CD4-positive, alpha-beta T cell treated with Interleukin-1 beta for 1 hour (primary cell): ENCODE data around the gene NKX1-1.

ENCODE experiments used
- DNase-seq, 2 donors: peaks; one replicate each; pipeline ENCODE4 v3.0.0-alpha.2; 2020 to 2022

Gene NKX1-1

DNA sequence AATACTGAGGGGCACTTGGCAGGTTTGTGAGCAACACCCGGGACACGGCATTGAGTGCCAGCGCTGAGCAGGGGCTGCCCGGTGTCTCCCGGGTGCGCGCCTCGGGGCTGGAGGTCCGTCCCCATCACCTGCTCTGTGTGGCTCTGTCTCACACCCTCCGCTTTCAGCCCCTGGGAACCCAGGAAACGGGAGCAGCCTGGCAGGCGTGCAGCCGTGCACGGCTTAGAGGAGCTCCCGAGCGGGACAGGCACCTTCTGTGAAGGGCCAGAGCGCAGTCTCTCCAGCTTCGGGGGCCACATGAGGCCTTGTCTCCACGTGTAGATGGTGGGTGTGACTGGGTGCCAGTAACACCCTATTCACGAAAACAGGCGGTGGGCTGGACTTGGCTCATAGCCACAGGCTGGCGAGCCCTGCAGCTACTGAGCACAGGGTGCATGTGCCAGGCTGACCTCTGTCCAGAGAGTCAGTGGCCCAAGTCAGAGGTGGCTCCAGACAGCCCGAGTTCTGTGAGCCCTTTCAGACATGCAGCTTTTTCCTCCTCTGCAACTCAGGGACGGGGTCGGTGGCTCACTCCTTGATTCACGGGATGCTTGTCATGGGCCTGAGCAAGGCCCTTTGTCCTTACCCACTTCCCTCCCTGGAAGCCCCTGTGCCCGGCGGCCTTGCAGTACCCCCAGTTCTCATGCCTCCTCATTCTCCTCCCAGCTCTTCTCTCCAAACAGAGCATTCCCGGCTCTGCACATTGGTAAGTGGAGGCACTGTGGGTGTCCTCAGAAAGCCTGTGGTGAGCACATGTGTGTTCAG is 35.7 kb downstream of the NKX1-1 start:
- DNase-seq, result no peak

DNA sequence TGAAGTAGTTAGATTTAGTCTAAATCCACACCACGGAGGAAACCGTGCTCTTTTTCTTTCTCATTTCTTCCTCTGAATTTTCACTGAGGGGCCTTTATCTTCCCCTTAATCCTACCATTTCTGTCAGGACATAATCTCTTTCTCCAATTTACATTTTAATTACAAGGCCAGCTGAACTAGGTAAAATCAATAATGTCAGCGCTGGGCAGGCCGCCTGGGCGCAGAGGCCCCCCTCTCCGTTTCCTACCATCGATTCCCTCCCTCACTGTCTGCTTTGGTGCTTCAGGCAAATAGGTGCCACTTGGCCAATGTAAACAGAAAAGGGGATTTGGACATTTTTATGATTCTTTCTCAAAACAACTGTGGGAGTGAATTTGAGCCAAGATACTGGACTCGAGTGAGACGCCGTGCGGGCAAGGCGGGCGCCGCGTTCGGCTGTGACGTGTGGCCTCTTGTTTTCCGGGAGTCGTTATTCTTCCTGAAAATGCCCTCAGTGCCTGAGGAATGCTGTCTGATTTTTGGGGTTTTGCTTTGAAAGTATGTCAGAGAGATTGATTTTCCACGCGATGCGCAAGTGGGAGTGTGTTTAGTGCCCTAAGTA is 36.7 kb downstream of the NKX1-1 start:
- DNase-seq, result no peak

DNA sequence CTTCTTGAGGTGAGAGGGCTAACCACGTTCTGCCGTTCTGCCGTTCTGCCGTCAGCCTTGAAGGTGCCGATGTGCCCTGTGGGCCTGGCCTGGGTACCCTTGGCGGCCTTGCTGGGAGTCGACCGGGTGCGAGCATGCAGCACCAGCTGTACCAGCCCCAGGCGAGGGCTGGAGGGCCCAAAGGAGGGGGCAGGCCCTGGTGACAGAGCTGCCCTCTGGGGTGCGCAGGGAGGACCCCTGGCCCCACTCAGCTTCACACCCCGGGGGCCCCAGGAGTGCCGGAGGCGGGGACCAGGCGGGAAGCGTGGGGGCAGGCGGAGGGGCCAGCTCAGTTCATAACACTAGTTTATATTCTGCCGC is 37.2 kb downstream of the NKX1-1 start:
- no peak for DNase-seq

DNA sequence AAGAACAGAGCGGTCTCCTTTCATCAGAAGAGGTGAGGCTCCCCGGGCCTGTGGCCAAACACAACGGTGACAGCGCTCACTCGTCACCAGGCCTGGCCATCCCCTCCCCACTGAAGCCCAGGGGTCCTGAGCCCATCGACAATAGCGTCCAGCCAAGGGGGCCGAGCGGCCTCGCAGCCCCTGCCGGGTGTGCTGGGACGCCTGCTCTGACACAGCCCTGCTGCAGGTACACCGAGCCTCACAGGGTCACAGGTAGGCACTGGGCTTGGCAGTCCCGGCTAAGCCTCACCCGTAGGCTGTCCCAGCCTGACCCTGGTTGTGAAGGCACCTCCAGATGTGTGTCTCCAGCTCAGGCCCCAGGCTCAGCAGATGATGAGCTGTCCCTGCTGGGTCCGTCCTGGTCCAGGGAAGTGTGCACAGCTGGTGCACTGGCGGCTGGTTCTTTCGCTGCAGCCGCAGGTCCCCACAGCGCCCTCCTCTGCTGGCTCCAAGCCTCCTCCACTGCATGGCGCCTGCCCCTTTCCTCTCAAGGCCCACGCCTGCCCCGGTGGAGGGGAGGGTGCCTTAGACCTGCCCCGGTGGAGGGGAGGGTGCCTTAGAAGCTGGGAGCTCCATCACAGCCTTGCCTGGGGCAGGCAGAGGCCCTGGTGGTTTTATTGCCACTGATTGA is 37.7 kb downstream of the NKX1-1 start:
- no peak for DNase-seq

DNA sequence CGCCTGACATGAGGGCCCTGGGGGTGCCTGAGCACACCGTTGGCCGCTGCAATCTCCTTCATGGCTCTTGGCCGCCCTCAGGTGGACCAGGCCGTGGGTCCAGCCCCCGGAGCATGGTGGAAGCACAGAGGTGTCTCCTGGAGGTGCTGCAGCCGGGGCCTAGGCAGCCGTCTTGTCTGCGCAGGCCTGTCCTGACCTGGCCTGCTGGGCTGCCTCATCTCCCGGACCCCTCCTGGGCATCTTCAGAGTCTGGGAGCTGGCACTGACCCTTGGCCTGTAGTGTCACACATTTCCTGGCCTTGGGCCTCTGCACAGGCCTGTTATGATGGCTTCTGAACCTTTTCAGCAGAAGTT is 38.3 kb downstream of the NKX1-1 start:
- DNase-seq, result no peak

DNA sequence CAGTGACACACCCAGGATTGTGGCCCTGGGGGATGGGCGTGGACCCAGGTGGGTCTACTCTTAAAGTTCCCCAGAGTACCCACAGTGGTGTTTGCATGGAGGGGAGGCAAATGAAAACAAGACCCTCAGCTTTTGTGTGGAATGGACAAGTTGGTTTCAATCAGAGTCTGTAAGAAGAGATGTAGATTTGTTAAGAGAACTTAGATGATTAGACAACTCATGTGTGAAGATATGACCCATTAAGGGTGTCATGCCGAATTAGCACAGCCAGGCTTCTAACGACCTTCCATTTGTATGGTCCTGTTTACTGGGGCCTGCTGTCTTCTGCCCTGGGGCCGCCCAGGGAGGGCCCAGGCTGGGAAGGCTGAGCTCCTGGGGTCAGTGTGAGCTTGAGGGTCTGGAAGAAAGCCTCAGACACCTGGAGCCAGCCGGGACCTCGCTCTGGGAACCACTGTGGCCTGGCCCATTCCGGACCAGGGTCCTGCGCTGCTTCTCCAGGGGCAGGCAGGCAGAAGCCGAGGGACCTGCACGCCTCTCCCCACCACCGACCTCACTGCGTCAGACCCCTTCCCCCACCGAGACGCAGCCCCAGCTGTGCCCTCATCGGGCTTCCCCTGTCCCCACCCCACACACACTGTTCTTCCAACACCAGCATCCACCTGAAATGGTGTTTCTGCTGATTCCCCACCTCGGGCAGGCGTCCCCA is 38.9 kb downstream of the NKX1-1 start:
- no peak for DNase-seq

DNA sequence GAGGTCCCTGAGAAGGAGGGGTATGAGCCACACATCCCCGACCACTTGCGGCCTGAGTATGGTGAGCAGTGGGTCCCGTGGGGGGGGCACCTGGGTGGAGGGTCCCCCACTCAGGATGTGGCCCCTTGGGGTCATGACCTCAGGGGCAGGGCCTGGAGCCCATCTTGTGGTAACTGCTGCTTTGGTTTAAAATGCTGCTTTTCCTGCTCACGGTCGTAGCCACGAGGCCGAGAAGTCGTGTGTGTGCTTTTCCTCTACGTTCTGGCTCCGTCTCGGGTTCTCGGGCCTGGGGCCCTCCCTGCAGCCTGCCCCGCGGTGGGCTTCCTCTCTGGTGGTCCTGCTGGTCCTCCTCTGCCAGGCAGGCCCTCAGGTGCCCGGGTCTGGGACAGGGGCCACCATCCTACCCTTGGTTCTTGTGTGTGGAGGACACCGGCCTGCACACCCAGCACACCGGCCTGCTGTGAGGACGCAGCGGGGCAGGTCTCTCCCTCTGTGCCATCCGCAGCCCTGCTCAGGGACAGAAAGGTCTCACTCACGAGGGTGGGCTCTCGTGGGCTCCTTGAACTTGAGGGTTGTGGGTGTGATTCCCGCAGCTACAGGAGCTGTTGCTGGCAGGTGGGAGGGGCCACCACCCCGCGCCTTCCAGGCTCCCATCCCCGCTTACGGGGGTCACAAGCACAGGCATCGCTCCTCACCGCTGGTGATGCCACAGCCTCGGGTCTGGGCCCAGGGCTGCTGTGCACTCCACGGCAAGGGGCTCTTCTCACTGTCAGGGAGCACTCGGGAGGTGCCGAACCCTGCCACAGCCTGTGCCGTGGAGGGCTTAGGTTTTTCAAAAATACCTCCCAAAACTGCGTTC is 39.6 kb downstream of the NKX1-1 start:
- no peak for DNase-seq

DNA sequence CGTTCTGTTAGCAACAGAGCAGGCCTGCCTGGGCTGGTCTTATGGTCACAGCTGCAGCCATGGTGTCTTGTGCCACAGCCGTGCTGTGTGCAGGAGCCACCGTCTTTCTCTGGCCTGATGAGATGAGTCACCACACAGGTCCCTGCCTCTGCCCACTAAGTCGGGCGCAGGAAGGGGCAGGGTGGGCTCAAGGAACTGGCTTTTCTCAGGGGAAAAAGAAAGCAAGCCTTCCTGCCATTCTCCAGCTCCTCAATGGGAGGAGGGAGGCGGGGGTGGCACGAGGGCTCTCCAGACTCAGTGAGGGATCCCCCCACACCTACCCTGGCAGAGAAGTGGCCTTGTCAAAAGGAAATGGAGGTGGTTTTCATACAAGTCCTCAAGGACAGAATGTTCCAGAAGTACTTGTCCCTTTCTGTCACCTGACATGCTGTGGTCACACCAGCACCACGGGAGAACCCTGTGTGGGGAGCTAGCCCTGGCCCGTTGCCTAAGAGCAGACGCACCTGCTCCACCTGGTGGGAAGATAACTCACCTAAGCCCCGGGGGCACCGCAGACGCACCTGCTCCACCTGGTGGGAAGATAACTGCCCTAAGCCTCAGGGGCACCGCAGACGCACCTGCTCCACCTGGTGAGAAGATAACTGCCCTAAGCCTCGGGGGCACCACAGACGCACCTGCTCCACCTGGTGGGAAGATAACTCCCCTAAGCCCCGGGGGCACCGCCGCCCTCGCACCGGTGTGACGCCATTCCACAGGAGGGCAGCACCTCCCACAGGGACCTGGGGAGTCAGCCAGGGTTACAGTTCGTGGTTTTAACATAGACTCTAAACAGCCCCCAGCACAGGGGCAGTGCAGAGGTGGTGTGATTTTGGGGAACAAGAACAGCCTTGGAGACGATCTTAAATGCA is 40.7 kb downstream of the NKX1-1 start:
- DNase-seq, result no peak

DNA sequence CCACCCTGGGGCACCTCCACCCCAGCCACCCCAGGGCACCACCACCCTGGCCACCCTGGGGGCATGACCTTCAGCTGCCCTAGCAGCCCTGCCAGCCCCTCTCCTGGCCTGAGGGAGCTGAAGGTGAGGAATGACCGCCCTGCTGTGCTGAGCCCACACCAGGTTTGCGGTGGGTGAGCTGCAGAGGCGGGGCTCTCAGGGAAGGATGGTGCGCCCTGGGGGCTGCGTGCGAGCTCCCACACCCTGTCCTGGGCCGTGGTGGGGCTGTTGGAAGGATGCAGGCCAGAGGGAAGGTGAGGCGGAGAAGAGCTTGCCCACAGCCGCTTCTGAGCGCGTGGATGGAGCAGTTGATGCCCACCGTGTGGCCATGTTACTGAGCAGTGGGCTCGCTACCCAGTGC is 41.5 kb downstream of the NKX1-1 start:
- no peak for DNase-seq

DNA sequence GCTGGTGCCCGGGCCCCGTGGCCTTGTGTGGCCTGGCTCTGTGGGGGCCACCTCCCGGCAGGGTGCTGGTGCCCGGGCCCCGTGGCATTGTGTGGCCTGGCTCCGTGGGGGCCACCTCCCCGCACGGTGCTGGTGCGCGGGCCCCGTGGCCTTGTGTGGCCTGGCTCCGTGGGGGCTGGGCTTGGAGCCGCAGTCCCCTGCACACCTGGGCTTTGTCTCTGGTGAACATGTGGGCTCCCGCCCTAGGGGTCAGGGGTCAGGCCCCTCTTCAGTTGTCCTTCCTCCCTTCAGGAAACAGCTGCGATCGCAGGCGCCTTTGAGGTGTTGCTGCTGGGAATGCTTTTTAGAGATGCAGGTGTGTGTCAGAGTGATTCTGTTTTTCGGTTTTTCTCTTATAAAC is 42.0 kb downstream of the NKX1-1 start:
- no peak for DNase-seq

DNA sequence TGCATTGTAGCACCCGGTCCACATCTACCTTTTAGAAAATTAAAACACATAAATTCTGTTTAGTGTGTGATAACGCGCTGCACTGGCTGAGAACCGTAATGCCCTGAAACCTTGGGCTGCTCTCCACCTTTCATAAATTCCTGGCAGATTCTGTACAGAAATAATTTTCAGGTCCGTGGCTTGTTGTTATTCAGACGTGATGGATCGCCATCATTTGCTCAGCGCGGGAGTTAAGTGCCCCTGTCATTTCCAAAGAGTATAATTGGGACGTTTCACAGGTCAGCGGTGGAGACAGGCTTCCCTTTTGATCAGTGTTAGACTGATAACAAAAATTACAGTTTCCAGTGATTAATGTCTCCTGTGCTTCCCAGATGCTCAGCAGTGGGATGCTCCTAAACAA is 42.7 kb downstream of the NKX1-1 start:
- no peak for DNase-seq

DNA sequence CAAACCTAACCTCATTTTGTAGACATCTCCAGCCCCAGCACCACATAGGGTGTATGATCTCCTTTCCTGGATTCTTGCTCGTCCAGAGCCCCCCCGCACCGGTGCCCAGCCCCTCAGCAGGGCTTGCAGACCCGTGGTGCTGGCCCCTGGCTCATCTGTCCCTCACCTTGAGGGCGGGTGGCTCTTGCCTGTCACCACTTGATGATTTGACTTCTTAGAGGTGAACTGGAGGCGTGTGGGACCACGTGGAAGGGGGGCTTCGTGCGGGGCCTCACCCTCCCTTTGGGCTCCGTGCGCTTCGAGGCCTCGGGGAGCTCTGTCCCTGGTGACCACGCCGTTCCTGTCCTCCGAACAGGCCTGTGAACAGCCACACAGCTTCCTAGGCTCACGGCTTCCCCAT is 43.7 kb downstream of the NKX1-1 start:
- no peak for DNase-seq

DNA sequence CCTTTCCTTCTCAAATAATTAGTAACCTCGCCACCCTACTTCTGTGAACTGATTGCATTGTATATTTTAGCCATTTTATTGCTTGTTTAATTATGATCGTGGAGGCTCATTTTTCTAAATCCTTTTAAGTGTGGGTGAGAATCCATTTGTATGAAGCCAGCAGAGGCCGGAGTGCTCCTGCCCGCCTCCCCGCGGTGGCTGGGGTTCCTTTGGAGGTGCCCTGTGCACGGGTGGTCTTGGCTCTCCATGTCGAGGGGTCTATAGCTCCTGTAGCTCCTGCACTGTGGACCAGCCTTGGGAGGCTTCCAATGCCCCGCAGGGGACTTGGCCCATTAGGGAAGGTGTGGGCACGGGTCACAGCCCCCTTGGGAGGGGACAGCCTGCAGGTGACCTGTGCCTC is 44.2 kb downstream of the NKX1-1 start:
- no peak for DNase-seq

DNA sequence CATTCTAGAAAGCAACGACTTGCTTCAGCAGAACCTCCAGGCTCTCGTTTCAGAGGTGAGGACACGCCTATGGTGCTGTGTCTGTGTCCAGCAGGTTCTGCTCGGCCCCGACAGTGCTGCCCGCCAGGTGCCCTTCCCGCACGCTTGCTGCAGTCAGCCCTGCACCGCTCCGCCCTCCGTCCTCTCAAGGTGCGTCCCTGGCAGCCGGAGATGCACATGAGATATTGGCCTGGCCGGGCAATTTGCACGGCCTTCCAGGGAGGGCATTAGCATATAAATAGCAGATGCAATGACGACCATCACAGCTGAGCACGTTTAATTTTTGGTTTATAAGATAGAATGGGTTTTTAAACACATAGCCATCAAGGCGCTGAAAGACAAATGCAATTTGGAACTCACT is 44.8 kb downstream of the NKX1-1 start:
- no peak for DNase-seq

DNA sequence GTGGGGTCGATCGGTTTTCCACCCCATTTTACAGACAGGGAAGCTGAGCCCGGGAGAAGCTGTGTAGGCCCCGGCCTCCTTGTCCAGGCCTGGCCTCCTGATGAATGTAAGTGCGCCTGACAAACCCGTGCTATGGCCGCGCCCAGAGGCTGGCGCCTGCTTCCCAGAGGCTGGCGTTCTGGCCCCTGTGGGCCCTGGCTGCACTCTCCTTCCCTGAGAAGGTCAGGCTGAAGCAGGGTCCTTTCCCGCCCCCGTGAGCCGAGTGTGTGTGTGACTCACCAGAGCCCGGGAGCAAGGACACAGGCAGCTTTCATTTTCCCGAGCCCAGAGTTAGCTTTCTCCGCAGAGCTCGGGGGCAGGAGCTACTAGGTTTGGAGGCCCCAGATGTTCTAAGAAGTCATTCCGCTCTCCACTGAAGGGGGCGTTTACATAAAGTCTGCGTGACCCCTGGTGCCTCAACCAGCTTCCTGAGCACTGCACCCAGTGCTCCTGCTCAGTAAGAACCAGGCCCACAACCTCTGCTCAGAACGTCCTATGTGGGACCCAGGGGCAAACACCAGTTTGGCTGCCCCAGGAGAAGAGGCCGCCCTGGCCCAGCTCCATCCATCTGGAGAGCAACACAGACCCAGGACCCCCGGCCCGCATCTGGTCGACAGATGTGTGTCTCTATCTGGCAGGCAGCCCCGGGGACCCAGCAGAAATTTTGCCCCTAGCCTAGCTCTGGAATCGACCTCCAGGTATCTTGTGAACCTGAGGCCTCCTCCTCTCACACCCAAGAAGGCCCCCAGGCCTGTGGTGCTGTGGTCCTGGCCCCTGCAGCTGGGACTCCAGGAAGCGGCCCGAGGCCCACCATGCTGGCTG is 45.6 kb downstream of the NKX1-1 start:
- no peak for DNase-seq

DNA sequence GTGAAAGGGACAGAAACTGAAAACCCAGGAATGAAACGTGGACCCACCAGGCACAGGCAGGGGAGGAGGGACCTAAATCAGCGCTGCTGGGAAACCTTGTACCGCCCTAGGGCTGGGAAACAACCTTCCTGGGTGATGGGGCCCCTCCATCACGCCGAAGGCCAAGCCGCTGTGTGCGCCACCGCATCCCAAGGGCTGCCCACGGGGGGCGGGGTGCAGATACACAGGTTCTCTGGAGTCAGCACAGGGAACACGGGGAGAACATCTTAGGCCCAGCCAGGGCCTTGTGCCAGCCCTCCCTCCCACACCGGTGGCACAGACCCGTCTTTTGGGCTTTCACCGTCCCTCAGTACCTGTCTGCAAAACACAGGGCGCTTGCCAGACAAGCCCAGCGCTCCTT is 46.3 kb downstream of the NKX1-1 start:
- DNase-seq, result no peak

DNA sequence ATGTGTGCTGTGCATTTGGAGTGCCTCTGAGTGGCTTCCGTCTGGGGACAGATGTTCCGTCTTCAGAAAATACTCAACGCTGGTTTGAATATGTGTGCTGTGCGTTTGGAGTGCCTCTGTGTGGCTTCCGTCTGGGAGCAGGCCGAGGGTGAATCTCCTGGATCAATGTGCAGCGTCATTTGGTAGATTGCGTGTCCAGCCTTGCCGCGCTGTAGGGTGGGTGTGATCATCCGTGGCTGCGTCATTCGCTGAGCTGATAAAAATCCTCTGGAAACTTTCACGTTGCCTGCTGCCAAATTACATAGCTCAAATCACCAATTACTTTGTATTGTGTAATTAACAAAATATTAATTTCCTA is 47.1 kb downstream of the NKX1-1 start:
- DNase-seq, result no peak

DNA sequence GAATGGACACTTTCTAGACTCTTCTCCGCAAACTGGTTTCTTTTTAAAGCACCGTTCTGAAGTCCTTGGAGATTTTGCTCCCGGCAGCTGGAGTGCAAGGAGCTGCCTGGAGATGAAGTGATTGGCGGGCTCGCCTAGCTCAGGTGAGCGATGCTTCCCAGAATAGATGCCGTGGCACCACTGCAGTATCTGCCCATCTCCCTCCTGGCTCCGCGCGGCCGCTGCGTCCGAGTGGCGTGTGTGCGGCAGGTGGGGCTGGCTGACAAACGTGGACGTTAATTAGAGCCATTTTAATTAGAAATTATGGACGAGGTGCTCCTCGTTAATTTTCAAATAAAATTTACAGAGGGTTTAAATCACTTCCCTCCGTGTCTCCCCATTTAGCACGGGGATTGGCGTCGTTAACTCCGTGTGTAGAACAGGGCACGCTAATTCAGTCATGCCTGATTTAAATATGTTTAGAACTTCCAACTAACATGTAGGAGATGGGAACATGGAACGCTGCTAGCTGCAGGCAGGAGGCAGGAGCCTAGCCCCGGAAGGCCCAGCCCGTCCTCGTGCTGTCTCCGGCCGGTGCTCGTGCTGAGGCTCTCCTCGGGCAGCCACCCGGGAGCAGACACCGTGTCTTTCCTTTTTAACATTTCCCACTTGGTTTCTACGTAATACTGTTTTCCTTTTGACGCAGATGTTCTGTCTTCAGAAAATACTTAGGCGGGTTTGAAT is 47.7 kb downstream of the NKX1-1 start:
- DNase-seq, result no peak

DNA sequence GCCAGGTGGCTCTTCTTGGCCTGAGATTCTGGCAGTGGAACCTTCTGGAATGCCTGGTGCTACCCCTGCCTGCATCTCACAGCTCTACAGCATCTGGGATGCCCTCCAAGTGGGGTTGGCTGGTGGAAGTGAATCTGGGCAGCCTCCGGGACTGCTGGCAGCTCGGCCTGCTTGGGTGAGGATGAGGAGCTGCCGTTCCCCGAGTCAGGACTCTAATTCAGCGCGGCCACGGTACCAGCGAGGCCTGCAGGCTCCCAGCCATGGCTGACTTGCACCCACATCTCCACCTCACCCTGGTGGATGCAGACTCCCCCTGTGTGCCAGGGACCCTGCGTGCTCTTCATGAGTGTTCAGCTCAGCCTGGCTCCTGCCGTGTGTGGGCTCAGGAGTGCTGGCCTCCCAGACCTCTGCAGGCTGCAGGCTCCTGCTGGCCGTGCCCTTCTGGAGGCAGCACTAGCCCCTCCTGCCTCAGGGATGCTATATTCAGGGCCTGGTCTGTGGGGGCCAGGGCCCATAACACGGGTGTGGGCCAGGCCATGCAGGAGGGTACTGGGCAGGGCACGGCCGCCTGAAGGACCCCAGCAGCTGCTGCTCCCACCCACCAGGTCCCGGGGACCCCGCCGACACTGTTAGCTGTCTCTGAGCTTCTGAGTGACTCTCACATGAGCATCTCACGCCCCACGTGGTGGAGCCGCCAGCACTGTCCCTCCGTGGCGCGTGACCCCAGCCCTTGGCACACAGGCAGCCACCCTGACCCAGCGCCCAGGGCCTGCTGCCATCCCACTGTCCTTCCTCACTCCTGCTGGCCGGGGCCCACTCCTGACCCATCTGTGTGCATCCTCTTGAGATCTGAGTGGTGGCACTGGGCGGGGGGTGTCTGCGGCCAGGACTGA is 48.6 kb downstream of the NKX1-1 start:
- DNase-seq, result no peak
